HEK293 (cell line): Measurements from ENCODE around the gene CHCHD1.

Source experiments
- CTCF ChIA-PET: fragments of 350-600 bp; formaldehyde crosslinking; extraction: SDS; loops from one replicate; lab custom pipeline; 2021; ENCODE audit warnings: antibody characterized with exemption; lab: Yijun Ruan, JAX
- POLR2A ChIA-PET: fragments of 300-600 bp; formaldehyde crosslinking; extraction: SDS; loops from one replicate; lab custom pipeline; 2020; ENCODE audit warnings: antibody characterized with exemption, inconsistent platforms; lab: Yijun Ruan, JAX
- H3K27ac ChIP-seq: fragments of 200-500 bp; sonication (Bioruptor generic); 2 replicates; pipeline ENCODE4 v1.5.1; 2014; ENCODE audit warnings: low read depth, low read length, control low read depth, inconsistent platforms; ENCODE audit errors: extremely low read depth
- H3K36me3 ChIP-seq, 2 experiments: fragments of 200-500 bp in 1 of 2; sonication (Bioruptor generic) in 1 of 2; 1 replicate in 1 of 2; 2 replicates in 1 of 2; pipeline ENCODE4 v1.5.1; 2014 to 2017; ENCODE audit warnings: inconsistent platforms in 2 of 2, low read length in 2 of 2; ENCODE audit not compliant: control insufficient read depth in 2 of 2, insufficient read depth in 1 of 2
- H3K4me1 ChIP-seq: fragments of 200-500 bp; sonication (Bioruptor generic); 2 replicates; pipeline ENCODE4 v1.5.1; 2014; ENCODE audit warnings: mild to moderate bottlenecking, low read length, inconsistent platforms; ENCODE audit not compliant: control insufficient read depth, insufficient read depth
- H3K4me3 ChIP-seq: 2 replicates; pipeline ENCODE4 v1.5.1; 2011; ENCODE audit warnings: low read depth, mild to moderate bottlenecking, control low read depth, low read length, moderate library complexity
- H3K9me3 ChIP-seq: fragments of 200-500 bp; sonication (Bioruptor generic); 2 replicates; pipeline ENCODE4 v1.5.1; 2014; ENCODE audit warnings: low read depth, low read length, inconsistent platforms; ENCODE audit not compliant: control insufficient read depth, insufficient read depth
- HOXC10 ChIP-seq: sonication (generic); formaldehyde crosslinking; IDR thresholded peaks from 2 replicates; pipeline ENCODE4 v1.8.1; 2023; ENCODE audit warnings: mild to moderate bottlenecking, missing genetic modification reagents
- SCRT1 ChIP-seq: fragments of 450-650 bp; formaldehyde crosslinking; IDR thresholded peaks from 2 replicates; pipeline ENCODE4 v1.5.1; 2016; ENCODE audit warnings: missing biosample characterization, missing genetic modification characterization, borderline replicate concordance
- ZBTB1 ChIP-seq: fragments of 450-650 bp; formaldehyde crosslinking; IDR thresholded peaks from 2 replicates; pipeline ENCODE4 v1.5.1; 2016; ENCODE audit warnings: missing biosample characterization, missing genetic modification characterization
- ZNF133 ChIP-seq: fragments of 450-650 bp; formaldehyde crosslinking; IDR thresholded peaks from 2 replicates; pipeline ENCODE4 v1.5.1; 2016; ENCODE audit warnings: missing biosample characterization, missing genetic modification characterization
- ZNF16 ChIP-seq: fragments of 450-650 bp; formaldehyde crosslinking; IDR thresholded peaks from 2 replicates; pipeline ENCODE4 v1.5.1; 2016; ENCODE audit warnings: low read depth, missing biosample characterization, missing genetic modification characterization
- ZNF202 ChIP-seq: fragments of 450-650 bp; formaldehyde crosslinking; IDR thresholded peaks from 2 replicates; pipeline ENCODE4 v1.5.1; 2016; ENCODE audit warnings: missing biosample characterization, missing genetic modification characterization, borderline replicate concordance
- ZNF248 ChIP-seq: fragments of 450-650 bp; formaldehyde crosslinking; IDR thresholded peaks from 2 replicates; pipeline ENCODE4 v1.5.1; 2017; ENCODE audit warnings: missing biosample characterization, missing genetic modification characterization
- ZNF26 ChIP-seq: fragments of 450-650 bp; formaldehyde crosslinking; IDR thresholded peaks from 2 replicates; pipeline ENCODE4 v1.5.1; 2016; ENCODE audit warnings: missing biosample characterization, missing genetic modification characterization
- ZNF266 ChIP-seq: fragments of 450-650 bp; formaldehyde crosslinking; IDR thresholded peaks from 2 replicates; pipeline ENCODE4 v1.5.1; 2016; ENCODE audit warnings: missing biosample characterization, missing genetic modification characterization, low read depth
- ZNF366 ChIP-seq: fragments of 450-650 bp; formaldehyde crosslinking; conservative IDR thresholded peaks from 2 replicates; pipeline ENCODE4 v1.5.1; 2016; ENCODE audit warnings: missing biosample characterization, missing genetic modification characterization
- ZNF423 ChIP-seq: fragments of 450-650 bp; formaldehyde crosslinking; IDR thresholded peaks from 2 replicates; pipeline ENCODE4 v1.5.1; 2016; ENCODE audit warnings: missing biosample characterization, missing genetic modification characterization
- ZNF544 ChIP-seq: fragments of 450-650 bp; formaldehyde crosslinking; IDR thresholded peaks from 2 replicates; pipeline ENCODE4 v1.5.0; 2017; ENCODE audit warnings: missing biosample characterization, missing genetic modification characterization
- ZNF560 ChIP-seq: fragments of 450-650 bp; formaldehyde crosslinking; IDR thresholded peaks from 2 replicates; pipeline ENCODE4 v1.5.1; 2017; ENCODE audit warnings: missing biosample characterization, missing genetic modification characterization, borderline replicate concordance
- ZNF580 ChIP-seq: fragments of 450-650 bp; formaldehyde crosslinking; IDR thresholded peaks from 2 replicates; pipeline ENCODE4 v1.5.1; 2016; ENCODE audit warnings: missing biosample characterization, missing genetic modification characterization
- TF ChIP-seq, protein P1 (sequence below): fragments of 450-650 bp; formaldehyde crosslinking; IDR thresholded peaks from 2 replicates; pipeline ENCODE4 v1.5.0; 2017; ENCODE audit warnings: missing biosample characterization, missing genetic modification characterization, borderline replicate concordance

Gene CHCHD1

GRCh38 chr10:73824146-73824725 is 42.4 kb downstream of the CHCHD1 start:
- Histone ChIP-seq H3K4me3 (no peak overlapping the region), H3K27ac (no peak overlapping the region), H3K4me1 (no peaks in the 10 kb centered on the region), H3K9me3 (no peaks in the 10 kb centered on the region), H3K36me3 (peaks cover 0 to 46% of the 10 kb centered on the region in 2 experiments; a peak in 2 of 3 replicates)
- TF ChIP-seq ZNF133 (tag by site-specific recombination) (no peak), ZNF26 (tag by site-specific recombination) (no peak), ZNF423 (tag by site-specific recombination) (no peak), ZNF16 (tag by site-specific recombination) (no peak)
- ChIA-PET CTCF (interaction anchor here (0.7 to 1.5 kb wide), 2 partner anchors 9 to 51 kb away, joined by 4 read pairs; no protein-coding TSS in a partner anchor), POLR2A (no interaction called here)

GRCh38 chr10:73827346-73828089 is 45.7 kb downstream of the CHCHD1 start:
- CTCF ChIA-PET = no interaction called here
- Histone ChIP-seq H3K9me3 (no peaks in the 10 kb centered on the region), H3K36me3 (peaks cover 0 to 33% of the 10 kb centered on the region in 2 experiments; a peak in 2 of 3 replicates), H3K4me3 (no peak overlapping the region), H3K4me1 (no peaks in the 10 kb centered on the region), H3K27ac (no peak overlapping the region)
- POLR2A ChIA-PET = no interaction called here
- no peak for TF ChIP-seq ZNF544 (tag by site-specific recombination)

- H3K4me1 ChIP-seq = no peaks in the 10 kb centered on the region
- POLR2A ChIA-PET = no interaction called here
- H3K9me3 ChIP-seq = no peaks in the 10 kb centered on the region
- peaks cover 0 to 33% of the 10 kb centered on the region in 2 experiments; a peak in 2 of 3 replicates for H3K36me3 ChIP-seq
- TF ChIP-seq ZNF366 (tag by site-specific recombination) = no peak
- TF ChIP-seq ZNF580 (tag by site-specific recombination) = no peak
- TF ChIP-seq ZBTB1 (tag by site-specific recombination) = no peak
- no peak for TF ChIP-seq ZNF202 (tag by site-specific recombination)
- no peak for TF ChIP-seq ZNF248 (tag by site-specific recombination)
- TF ChIP-seq, protein P1, sequence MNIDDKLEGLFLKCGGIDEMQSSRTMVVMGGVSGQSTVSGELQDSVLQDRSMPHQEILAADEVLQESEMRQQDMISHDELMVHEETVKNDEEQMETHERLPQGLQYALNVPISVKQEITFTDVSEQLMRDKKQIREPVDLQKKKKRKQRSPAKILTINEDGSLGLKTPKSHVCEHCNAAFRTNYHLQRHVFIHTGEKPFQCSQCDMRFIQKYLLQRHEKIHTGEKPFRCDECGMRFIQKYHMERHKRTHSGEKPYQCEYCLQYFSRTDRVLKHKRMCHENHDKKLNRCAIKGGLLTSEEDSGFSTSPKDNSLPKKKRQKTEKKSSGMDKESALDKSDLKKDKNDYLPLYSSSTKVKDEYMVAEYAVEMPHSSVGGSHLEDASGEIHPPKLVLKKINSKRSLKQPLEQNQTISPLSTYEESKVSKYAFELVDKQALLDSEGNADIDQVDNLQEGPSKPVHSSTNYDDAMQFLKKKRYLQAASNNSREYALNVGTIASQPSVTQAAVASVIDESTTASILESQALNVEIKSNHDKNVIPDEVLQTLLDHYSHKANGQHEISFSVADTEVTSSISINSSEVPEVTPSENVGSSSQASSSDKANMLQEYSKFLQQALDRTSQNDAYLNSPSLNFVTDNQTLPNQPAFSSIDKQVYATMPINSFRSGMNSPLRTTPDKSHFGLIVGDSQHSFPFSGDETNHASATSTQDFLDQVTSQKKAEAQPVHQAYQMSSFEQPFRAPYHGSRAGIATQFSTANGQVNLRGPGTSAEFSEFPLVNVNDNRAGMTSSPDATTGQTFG (tag by site-specific recombination) = no peak
- no peak for TF ChIP-seq ZNF560
- TF ChIP-seq ZNF266 (tag by site-specific recombination) = no peak
- TF ChIP-seq HOXC10 = no peak
- TF ChIP-seq SCRT1 (tag by site-specific recombination) = no peak
- H3K4me3 ChIP-seq = no peak overlapping the region
- CTCF ChIA-PET = interaction anchor here (1.0 kb wide), 1 partner anchor 10 kb away, joined by 3 read pairs; no protein-coding TSS in a partner anchor
- H3K27ac ChIP-seq = no peak overlapping the region
These were observed 46.3 kb downstream of the CHCHD1 start for GRCh38 chr10:73828161-73828560.
